Measurements from ENCODE around the gene SLC6A18.
"Not testable (repeated sequence)": the region's sequence is repeated elsewhere in the genome, so short reads cannot be mapped to it uniquely, and the experiment has no call there.

SLC6A18 gene

DNA sequence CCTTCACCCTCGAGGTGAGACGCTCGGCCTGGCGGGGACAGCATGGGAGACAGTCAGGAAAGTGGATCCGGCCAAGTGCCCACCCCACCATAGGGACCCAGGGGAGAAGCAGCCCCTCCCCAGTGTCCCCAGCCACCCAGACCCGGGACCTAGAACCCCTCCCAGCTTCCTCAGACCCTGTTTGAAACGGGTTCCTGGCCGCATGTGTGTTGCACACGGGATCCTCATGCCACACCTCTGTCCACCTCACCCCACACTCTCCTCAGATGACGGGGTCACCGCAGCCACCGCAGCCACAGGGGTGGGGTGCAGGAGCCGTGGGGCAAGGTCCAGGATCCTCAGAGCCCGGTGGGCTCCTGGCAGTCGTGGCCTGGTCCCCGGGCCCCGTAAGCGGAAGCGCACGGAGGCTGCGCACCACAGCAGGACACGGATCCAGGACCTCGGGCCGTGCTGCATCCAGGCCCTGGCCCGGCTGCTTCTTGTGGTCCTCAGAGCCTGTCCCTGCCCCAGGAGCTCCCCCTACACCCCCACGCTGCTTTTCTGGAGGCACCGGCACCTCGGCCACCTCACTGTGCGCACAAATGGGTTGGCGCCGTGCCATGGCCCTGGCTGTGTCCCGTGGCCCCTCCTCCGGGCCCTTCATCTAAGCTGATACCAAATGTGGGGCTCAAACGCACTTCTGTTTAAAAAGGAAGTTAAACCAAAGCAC, 54.4 kb downstream of the SLC6A18 start:
- no peak for DNase-seq

DNA sequence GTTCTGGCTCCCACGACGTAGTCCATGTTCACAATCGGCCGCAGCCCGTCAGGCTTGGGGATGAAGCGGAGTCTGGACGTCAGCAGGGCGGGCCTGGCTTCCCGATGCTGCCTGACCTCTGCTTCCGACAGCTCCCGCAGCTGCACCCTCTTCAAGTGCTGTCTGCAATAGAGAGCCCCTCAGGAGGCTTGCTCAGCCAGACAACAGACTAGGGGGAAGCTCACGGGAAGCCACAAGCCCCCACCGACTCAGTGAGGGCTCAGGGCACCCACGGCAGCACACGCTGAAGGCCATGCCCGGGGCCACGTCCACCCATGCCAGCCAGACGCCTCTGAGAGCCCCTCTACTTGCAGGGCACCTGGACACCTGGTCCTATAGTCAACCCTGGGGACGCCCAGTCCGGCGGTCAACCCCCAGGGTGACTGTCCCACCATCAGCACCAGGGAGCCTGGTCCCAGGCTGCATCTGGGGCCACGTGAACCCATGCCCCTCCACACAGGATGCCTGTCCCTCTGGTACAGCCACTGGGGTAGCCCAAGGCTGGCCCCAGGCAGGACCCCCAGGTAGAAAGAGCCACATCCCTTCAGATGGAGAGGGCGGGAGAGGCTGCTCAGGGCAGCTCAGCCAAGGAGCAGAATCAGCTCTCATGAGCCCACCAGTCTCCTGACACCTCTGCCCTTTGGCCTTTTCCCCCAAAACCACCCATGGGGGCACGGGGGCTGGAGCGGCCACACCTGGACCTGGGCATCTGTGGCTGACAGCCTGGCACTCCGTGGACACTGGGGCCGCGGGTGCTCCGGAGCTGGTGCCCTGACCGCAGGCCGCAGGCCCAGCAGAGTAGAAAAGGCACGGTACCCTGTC, 55.2 kb downstream of the SLC6A18 start:
- DNase-seq = no peak

DNA sequence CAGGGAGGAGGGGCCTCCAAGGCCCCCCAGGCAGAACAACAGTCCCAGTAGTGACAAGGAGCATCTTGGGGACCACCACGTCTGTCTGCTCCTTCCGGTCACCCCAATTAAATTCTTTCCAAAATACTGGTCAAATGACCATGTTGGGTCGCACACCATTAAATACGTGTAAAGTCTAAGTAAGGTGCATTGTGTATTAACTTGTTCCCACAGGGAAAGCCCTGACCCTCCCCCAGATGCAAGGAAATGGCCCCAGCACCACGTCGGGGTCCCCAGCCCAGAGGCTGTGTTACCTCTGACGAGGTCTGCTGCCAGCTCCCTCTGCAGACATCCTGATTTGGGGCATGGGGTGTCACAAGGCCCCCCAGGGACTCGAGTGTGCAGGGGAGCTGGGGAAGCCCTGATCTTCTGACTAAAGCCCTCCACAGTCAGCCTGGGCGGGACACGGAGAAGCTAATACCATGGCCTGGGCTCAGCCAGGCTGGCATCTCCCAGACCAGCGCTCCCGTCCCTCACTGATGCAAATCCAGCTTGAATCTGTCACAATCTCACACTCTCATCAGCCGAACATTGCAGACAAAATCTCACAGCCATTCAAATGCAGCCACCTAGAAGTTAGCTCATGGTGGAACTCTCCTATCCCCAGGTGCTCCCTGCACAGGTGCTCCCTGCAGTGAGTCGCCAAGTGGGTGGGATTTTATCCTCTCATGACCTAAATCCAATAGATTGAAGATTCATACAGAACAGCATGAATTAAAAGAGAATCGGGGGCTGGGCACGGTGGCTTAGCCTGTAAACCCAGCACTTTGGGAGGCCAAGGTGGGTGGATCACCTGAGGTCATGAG, 56.1 kb downstream of the SLC6A18 start:
- no peak for DNase-seq

DNA sequence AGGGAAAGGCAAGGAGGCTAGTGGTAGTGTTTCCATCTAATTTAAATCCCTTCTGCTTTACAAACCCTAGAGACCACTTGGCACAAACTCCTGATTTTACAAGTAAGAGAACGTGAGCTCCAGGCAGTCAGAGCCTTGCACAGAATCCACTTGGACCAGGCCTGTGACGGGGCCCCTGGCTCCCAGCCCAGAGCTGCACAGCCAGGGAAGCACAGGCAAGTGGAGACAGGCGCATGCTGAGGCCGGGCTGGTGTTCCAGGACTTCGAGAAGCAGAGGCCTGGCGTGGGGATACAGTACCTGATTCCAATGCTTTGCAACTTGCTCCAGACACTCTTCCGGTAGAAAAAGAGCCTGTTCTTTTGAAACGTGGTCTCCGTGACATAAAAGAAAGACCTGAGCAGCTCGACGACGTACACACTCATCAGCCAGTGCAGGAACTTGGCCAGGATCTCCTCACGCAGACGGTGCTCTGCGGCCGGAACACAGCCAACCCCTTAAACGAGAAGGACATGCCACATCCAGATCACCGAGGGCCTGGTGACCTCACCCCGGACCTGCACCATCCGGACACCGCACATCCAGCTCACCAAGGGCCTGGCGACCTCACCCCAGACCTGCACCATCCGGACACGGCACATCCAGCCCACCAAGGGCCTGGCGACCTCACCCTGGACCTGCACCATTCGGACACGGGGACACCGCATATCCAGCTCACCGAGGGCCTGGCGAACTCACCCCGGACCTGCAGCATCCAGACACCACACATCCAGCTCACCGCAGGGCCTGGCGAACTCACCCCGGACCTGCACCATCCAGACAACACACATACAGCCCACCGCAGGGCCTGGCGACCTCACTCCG, 57.2 kb downstream of the SLC6A18 start:
- no peak for DNase-seq

DNA sequence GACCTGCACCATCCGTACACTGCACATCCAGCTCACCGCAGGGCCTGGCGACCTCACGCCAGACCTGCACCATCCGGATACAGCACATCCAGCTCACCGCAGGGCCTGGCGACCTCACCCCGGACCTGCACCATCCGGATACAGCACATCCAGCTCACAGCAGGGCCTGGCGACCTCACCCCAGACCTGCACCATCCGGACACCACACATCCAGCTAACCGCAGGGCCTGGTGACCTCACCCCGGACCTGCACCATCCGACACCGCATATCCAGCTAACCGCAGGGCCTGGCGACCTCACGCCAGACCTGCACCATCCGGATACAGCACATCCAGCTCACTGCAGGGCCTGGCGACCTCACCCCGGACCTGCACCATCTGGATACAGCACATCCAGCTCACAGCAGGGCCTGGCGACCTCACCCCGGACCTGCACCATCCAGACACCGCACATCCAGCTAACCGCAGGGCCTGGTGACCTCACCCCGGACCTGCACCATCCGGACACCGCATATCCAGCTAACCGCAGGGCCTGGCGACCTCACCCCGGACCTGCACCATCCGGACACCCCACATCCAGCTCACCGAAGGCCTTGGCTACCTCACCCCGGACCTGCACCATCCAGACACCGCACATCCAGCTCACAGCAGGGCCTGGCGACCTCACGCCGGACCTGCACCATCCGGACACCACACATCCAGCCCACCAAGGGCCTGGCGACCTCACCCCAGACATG, 58.0 kb downstream of the SLC6A18 start:
- not testable (repeated sequence) for DNase-seq

DNA sequence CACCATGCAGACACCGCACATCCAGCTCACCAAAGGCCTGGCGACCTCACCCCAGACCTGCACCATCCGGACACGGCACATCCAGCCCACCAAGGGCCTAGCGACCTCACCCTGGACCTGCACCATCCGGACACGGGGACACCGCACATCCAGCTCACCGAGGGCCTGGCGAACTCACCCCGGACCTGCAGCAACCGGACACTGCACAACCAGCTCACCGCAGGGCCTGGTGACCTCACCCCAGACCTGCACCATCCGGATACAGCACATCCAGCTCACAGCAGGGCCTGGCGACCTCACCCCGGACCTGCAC, 58.5 kb downstream of the SLC6A18 start:
- DNase-seq = not testable (repeated sequence)

DNA sequence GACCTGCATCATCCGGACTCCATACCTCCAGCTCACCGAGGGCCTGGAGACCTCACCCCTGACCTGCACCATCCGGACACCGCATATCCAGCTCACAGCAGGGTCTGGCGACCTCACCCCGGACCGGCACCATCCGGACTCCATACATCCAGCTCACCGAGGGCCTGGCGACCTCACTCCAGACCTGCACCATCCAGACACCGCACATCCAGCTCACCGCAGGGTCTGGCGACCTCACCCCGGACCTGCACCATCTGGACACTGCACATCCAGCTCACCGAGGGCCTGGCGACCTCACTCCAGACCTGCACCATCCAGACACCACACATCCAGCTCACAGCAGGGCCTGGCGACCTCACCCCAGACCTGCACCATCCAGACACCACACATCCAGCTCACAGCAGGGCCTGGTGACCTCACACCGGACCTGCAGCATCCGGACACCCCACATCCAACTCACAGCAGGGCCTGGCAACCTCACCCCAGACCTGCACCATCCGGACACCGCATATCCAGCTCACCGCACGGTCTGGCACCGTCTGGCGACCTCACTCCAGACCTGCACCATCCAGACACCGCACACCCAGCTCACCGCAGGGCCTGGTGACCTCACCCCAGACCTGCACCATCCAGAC, 59.3 kb downstream of the SLC6A18 start:
- DNase-seq = not testable (repeated sequence)

DNA sequence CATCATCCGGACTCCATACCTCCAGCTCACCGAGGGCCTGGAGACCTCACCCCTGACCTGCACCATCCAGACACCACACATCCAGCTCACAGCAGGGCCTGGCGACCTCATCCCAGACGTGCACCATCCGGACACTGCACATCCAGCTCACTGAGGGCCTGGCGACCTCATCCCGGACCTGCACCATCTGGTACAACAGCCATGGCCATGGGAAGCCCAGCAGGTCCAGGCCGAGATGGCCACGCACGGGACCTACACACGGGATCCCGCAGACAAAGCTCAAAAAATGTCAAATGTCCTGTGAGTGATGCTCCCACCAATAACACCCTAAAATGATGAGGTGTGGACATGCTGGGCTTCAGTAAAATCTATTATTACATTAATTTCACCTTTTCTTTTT, 60.0 kb downstream of the SLC6A18 start:
- no peak for DNase-seq

DNA sequence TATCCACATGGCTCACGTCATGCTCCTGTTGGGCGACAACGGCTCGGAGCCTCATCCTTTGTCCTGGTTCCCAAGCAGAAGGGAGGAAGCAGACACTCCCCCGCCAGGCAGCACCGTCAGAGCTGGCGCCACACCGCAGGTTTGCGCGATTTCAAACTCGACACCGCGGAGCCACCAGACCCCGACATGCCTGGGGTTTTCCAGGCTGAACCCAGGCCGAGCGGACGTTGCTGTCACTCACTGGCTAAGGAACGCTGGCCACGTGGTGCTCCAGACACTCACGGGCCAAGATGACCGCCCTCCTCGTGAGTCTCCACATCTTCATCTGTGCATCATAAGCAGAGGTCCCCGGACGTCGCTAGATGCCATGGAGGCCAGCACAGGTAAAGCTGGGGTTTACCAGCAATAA, 60.7 kb downstream of the SLC6A18 start:
- no peak for DNase-seq

DNA sequence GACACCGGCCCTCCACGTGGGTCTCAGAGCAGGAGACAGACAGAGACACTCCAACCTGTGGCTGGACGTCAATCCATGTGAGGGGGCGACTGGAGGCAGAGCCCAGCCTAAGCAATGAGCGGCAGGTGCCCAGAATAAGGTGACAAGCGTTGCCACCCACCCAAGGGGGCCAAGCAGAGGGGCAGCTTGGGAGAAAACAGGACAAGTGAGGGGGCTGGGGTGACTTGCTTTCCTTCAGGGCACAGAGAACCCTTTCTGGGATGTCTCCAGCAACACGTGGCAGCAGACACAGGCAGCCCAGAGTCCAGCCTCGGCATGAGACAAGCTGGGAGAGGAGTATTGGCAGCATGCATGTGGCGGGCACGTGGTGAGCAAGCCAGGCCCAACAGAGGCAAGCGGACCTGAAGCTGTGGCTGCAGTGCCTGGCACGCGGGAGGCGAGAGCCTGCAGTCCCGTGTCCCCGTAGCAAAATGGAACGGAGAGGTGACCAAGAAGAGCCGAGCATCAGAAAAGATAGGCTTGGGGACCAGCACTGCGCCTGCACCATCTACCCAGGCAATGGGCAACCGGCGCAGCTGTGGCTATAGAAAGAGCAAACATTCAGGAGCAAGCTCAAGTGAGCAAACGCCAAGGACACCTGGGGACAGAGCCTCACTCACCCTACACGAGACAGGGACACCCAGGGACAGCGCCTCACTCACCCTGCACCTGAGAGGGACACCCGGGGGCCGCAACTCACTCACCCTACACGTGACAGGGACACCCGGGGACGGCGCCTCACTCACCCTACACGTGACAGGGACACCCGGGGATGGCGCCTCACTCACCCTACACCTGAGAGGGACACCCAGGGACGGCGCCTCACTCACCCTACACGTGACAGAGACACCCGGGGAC, 63.5 kb downstream of the SLC6A18 start:
- no peak for DNase-seq

DNA sequence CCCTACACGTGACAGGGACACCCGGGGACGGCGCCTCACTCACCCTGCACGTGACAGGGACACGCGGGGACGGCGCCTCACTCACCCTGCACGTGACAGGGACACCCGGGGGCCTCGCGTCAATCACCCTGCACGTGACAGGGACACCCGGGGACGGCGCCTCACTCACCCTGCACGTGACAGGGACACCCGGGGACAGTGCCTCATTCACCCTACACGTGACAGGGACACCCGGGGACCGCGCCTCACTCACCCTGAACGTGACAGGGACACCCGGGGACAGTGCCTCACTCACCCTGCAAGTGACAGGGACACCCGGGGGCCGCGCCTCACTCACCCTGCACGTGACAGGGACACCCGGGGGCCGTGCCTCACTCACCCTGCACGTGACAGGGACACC, 64.4 kb downstream of the SLC6A18 start:
- not testable (repeated sequence) for DNase-seq

DNA sequence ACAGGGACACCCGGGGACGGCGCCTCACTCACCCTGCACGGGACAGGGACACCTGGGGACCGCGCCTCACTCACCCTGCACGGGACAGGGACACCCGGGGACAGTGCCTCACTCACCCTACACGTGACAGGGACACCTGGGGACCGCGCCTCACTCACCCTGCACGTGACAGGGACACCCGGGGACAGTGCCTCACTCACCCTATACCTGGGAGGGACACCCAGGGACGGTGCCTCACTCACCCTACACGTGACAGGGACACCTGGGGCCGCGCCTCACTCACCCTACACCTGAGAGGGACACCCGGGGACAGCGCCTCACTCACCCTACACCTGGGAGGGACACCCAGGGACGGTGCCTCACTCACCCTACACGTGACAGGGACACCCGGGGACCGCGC, 65.8 kb downstream of the SLC6A18 start:
- DNase-seq = not testable (repeated sequence)

DNA sequence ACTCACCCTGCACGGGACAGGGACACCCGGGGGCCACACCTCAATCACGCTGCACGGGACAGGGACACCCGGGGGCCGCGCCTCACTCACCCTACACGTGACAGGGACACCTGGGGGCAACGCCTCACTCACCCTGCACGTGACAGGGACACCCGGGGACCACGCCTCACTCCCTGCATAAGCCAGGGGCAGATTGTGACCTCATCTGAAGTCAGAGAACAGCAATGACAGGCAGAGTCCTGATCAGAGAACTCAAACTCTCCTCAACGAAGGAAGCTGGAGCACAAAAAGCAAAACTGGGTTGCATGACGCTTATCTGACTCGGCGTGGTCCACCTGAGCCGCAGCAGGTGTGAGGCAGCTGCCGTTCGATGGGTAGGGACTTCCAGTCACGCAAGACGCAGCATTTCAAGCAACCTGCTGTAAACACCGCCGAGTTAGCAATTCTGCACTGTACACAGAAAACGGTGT, 66.5 kb downstream of the SLC6A18 start:
- no peak for DNase-seq

DNA sequence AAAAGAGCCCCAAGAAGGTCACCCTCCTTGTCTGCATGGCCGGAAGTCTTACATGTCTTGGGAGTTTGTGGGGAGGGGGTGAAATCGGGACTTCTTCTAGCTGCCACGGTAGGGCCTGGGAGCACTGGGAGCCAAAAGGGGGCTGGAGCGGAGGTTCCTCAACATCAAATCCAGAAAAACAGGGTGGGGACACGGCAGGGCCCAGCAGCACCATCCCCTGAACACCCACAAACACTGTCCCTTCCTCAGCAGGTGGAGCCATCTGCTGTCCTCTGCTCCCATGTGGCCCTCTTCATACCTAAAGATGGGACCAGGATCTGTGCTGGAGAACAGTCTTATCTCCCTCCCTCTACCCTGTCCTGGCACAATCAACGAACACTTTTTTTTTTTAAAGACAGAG, 67.0 kb downstream of the SLC6A18 start:
- no peak for DNase-seq

DNA sequence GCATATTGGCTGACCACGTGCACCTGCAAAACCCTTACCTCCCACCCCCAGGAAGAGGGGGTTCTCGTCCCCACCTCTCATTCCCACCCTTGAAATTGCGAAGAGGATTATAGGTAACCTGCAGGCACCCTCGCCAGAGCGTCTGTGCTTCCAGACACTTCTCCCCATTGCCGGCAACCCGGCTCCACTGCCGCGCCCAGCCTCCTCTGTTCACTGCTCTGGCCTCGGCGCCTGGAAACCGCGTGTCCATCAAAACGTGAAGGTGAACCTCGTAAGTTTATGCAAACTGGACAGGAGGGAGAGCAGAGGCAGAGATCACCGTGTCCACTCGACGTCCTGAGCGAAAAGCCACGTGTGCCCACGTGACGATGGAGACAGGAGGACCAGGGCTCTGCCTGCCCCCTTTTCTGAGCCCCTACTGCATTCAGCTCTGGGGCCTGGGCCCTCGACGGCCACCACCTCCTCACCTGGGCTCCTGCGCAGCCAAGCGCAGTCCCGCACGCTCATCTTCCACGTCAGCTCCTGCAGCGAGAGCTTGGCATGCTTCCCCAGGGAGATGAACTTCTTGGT, 67.8 kb downstream of the SLC6A18 start:
- DNase-seq = no peak

DNA sequence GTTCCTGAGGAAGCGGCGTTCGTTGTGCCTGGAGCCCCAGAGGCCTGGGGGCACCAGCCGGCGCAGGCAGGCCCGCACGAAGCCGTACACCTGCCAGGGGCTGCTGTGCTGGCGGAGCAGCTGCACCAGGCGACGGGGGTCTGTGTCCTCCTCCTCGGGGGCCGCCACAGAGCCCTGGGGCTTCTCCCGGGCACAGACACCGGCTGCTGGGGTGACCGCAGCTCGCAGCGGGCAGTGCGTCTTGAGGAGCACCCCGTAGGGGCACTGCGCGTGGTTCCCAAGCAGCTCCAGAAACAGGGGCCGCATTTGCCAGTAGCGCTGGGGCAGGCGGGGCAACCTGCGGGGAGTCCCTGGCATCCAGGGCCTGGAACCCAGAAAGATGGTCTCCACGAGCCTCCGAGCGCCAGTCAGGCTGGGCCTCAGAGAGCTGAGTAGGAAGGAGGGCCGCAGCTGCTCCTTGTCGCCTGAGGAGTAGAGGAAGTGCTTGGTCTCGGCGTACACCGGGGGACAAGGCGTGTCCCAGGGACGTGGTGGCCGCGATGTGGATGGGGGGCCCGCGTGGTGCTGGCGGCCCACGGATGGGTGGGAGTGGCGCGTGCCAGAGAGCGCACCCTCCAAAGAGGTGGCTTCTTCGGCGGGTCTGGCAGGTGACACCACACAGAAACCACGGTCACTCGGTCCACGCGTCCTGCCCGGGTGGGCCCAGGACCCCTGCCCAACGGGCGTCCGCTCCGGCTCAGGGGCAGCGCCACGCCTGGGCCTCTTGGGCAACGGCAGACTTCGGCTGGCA, 68.4 kb downstream of the SLC6A18 start:
- DNase-seq = no peak

DNA sequence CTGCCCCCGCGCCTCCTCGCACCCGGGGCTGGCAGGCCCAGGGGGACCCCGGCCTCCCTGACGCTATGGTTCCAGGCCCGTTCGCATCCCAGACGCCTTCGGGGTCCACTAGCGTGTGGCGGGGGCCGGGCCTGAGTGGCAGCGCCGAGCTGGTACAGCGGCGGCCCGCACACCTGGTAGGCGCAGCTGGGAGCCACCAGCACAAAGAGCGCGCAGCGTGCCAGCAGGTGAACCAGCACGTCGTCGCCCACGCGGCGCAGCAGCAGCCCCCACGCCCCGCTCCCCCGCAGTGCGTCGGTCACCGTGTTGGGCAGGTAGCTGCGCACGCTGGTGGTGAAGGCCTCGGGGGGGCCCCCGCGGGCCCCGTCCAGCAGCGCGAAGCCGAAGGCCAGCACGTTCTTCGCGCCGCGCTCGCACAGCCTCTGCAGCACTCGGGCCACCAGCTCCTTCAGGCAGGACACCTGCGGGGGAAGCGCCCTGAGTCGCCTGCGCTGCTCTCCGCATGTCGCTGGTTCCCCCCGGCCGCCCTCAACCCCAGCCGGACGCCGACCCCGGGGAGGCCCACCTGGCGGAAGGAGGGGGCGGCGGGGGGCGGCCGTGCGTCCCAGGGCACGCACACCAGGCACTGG, 69.1 kb downstream of the SLC6A18 start:
- no peak for DNase-seq

Measured in fibroblast of skin of right quadriceps (primary cell).